H1 (cell line): Measurements from ENCODE around the gene SF3B2. TPM values are rescaled to one million over a fixed set of nuclear protein-coding genes. Genes with fewer than 3 reads are reported as not detected.
"Not testable (repeated sequence)": the region's sequence is repeated elsewhere in the genome, so short reads cannot be mapped to it uniquely, and the experiment has no call there.

Experiments used
- CTCF ChIA-PET: fragments of 300-600 bp; sonication (Branson Sonifier 250); formaldehyde crosslinking; loops from one replicate; lab custom pipeline; 2021; ENCODE audit not compliant: partially characterized antibody; lab: Charles Lee
- POLR2A ChIA-PET: fragments of 300-600 bp; sonication (Branson Sonifier 250); formaldehyde crosslinking; loops from one replicate; lab custom pipeline; 2021; ENCODE audit warnings: inconsistent platforms; ENCODE audit not compliant: partially characterized antibody; lab: Charles Lee
- DNase-seq, 2 experiments: peaks; one replicate each; pipeline versions ENCODE4 v3.0.0 to v3.0.0-alpha.2; 2010 to 2022; ENCODE audit warnings: low spot score in 2 of 2, low read depth in 1 of 2, mixed read lengths in 1 of 2
- FAIRE-seq: peaks from 2 replicates; lab custom pipeline; 2011; peaks lifted over from hg19 to GRCh38; lab: Jason Lieb, UNC
- H2AFZ ChIP-seq: 2 replicates; pipeline ENCODE4 v1.8.1; 2012; ENCODE audit warnings: low read length, inconsistent platforms
- H2AK5ac ChIP-seq: 2 replicates; pipeline ENCODE4 v1.6.1; 2013; ENCODE audit warnings: low read depth, low read length
- H2BK120ac ChIP-seq: replicated peaks from 2 replicates; pipeline ENCODE3; 2013; ENCODE audit warnings: low read depth, low read length, inconsistent platforms
- H2BK12ac ChIP-seq: 2 replicates; pipeline ENCODE4 v1.6.1; 2013; ENCODE audit warnings: low read depth, low read length
- H2BK15ac ChIP-seq: 2 replicates; pipeline ENCODE4 v1.6.1; 2013; ENCODE audit warnings: low read length
- H2BK20ac ChIP-seq: 2 replicates; pipeline ENCODE4 v1.6.1; 2013; ENCODE audit warnings: low read length
- H2BK5ac ChIP-seq: 2 replicates; pipeline ENCODE4 v1.6.1; 2013; ENCODE audit warnings: low read depth, low read length
- H3K14ac ChIP-seq: 2 replicates; pipeline ENCODE4 v1.6.1; 2013; ENCODE audit warnings: inconsistent platforms; ENCODE audit not compliant: insufficient read length
- H3K18ac ChIP-seq: 2 replicates; pipeline ENCODE4 v1.6.1; 2013; ENCODE audit warnings: low read length; ENCODE audit errors: extremely low read depth
- H3K23ac ChIP-seq: 2 replicates; pipeline ENCODE4 v1.6.1; 2013; ENCODE audit warnings: inconsistent platforms; ENCODE audit not compliant: insufficient read length
- H3K23me2 ChIP-seq: 2 replicates; pipeline ENCODE4 v1.6.1; 2013; ENCODE audit warnings: low read depth, low read length
- H3K27ac ChIP-seq: 2 replicates; pipeline ENCODE4 v1.6.1; 2011; ENCODE audit warnings: low read depth, low read length, inconsistent platforms
- H3K27me3 ChIP-seq, 4 experiments: replicated peaks in 1 of 4; 1 replicate in 1 of 4; 2 replicates in 3 of 4; pipeline versions ENCODE4 v1.6.1 to v1.8.1; 2011 to 2013; ENCODE audit warnings: low read length in 3 of 4, mild to moderate bottlenecking in 3 of 4, inconsistent platforms in 2 of 4, mixed read lengths in 2 of 4, moderate library complexity in 1 of 4; ENCODE audit not compliant: control insufficient read depth in 3 of 4, insufficient read depth in 3 of 4; ENCODE audit errors: extremely low read depth in 1 of 4
- H3K36me3 ChIP-seq, 4 experiments: 2 replicates each; pipeline versions ENCODE4 v1.6.1 to v1.8.1; 2011 to 2013; ENCODE audit warnings: mild to moderate bottlenecking in 4 of 4, low read length in 3 of 4, moderate library complexity in 2 of 4, control low read depth in 1 of 4, inconsistent platforms in 1 of 4; ENCODE audit not compliant: insufficient read depth in 4 of 4, control insufficient read depth in 2 of 4
- H3K4ac ChIP-seq: replicated peaks from 2 replicates; pipeline ENCODE3; 2013; ENCODE audit warnings: low read length, low read depth, mixed read lengths, inconsistent platforms; ENCODE audit not compliant: insufficient read length
- H3K4me1 ChIP-seq, 4 experiments: replicated peaks in 1 of 4; 1 replicate in 1 of 4; 2 replicates in 3 of 4; pipeline versions ENCODE4 v1.6.1 to v1.8.1; 2011 to 2013; ENCODE audit warnings: low read length in 3 of 4, inconsistent platforms in 2 of 4, mixed read lengths in 1 of 4; ENCODE audit not compliant: insufficient read depth in 4 of 4, control insufficient read depth in 3 of 4
- H3K4me2 ChIP-seq, 2 experiments: 2 replicates each; pipeline versions ENCODE4 v1.6.1 to v1.8.1; 2011 to 2013; ENCODE audit warnings: low read depth in 2 of 2, low read length in 2 of 2, control low read depth in 1 of 2, inconsistent platforms in 1 of 2, mild to moderate bottlenecking in 1 of 2; ENCODE audit not compliant: insufficient read depth in 1 of 2
- H3K4me3 ChIP-seq, 4 experiments: fragments of 200-600, 300-600 bp in 1 of 4; sonication (generic), shearing (Covaris generic), sonication (Bioruptor Twin) in 1 of 4; 2 replicates each; pipeline versions ENCODE4 v1.5.1 to v1.8.1; 2011 to 2016; ENCODE audit warnings: low read length in 4 of 4, low read depth in 3 of 4, control low read depth in 2 of 4, inconsistent platforms in 2 of 4, mild to moderate bottlenecking in 2 of 4, mixed read lengths in 1 of 4, moderate library complexity in 1 of 4; ENCODE audit not compliant: insufficient read depth in 2 of 4; ENCODE audit errors: extremely low read depth in 1 of 4
- H3K56ac ChIP-seq: replicated peaks from 2 replicates; pipeline ENCODE3; 2013; ENCODE audit warnings: low read depth, mild to moderate bottlenecking, mixed read lengths, low read length, inconsistent platforms; ENCODE audit not compliant: insufficient read length
- H3K79me1 ChIP-seq: 2 replicates; pipeline ENCODE4 v1.6.1; 2013; ENCODE audit warnings: low read depth, low read length, control low read depth
- H3K79me2 ChIP-seq, 2 experiments: 2 replicates each; pipeline versions ENCODE4 v1.6.1 to v1.8.1; 2012 to 2013; ENCODE audit warnings: low read length in 2 of 2, mild to moderate bottlenecking in 2 of 2, inconsistent platforms in 1 of 2; ENCODE audit not compliant: insufficient read depth in 2 of 2, control insufficient read depth in 1 of 2
- H3K9ac ChIP-seq, 4 experiments: replicated peaks in 1 of 4; 1 replicate in 1 of 4; 2 replicates in 3 of 4; pipeline versions ENCODE4 v1.6.1 to v1.8.1; 2011 to 2013; ENCODE audit warnings: low read depth in 3 of 4, low read length in 3 of 4, control low read depth in 2 of 4, mild to moderate bottlenecking in 2 of 4, moderate library complexity in 2 of 4, inconsistent platforms in 1 of 4; ENCODE audit errors: extremely low read depth in 1 of 4
- H3K9me3 ChIP-seq, 2 experiments: 2 replicates each; pipeline versions ENCODE4 v1.6.1 to v1.8.1; 2012 to 2013; ENCODE audit warnings: mild to moderate bottlenecking in 2 of 2, moderate library complexity in 2 of 2, control low read depth in 1 of 2, inconsistent platforms in 1 of 2, low read depth in 1 of 2, low read length in 1 of 2, mixed read lengths in 1 of 2; ENCODE audit not compliant: insufficient read depth in 2 of 2
- H4K20me1 ChIP-seq, 2 experiments: replicated peaks in 1 of 2; 2 replicates each; pipeline versions ENCODE3 to v1.8.1; 2011 to 2013; ENCODE audit warnings: inconsistent platforms in 2 of 2, low read length in 2 of 2, mild to moderate bottlenecking in 1 of 2; ENCODE audit not compliant: insufficient read depth in 2 of 2, control insufficient read depth in 1 of 2
- H4K5ac ChIP-seq: 2 replicates; pipeline ENCODE4 v1.6.1; 2013; ENCODE audit warnings: low read length, low read depth, mixed read lengths, inconsistent platforms; ENCODE audit not compliant: insufficient read length
- H4K8ac ChIP-seq: 2 replicates; pipeline ENCODE4 v1.8.0; 2013; ENCODE audit warnings: mild to moderate bottlenecking, moderate library complexity, low read length, inconsistent platforms; ENCODE audit not compliant: insufficient read depth; ENCODE audit errors: extremely low read depth
- H4K91ac ChIP-seq: replicated peaks from 2 replicates; pipeline ENCODE3; 2013; ENCODE audit warnings: low read length, mixed read lengths, inconsistent platforms; ENCODE audit not compliant: insufficient read length
- WGBS, 2 experiments: shearing (Covaris generic) in 1 of 2; methylation state at CpG; one replicate each; pipeline versions ENCODE4 v1.1.6 to v1.1.7; 2013 to 2015; ENCODE audit warnings: low lambda C conversion rate in 2 of 2, mixed read lengths in 2 of 2, inconsistent platforms in 1 of 2, low coverage in 1 of 2, missing lambda C conversion rate in 1 of 2; ENCODE audit not compliant: insufficient replicate concordance in 2 of 2, insufficient coverage in 1 of 2, insufficient read length in 1 of 2; ENCODE audit errors: extremely low coverage in 1 of 2, missing lambda C conversion rate in 1 of 2; 5-methylcytosine and 5-hydroxymethylcytosine counted together
- polyA plus RNA-seq, 7 experiments: library from polyadenylated mRNA; depleted of rRNA in 3 of 7; stranded (reverse) in 5 of 7; unstranded in 2 of 7; fragments of >200 nt in 5 of 7; fragments of 200-250 nt in 2 of 7; gene quantifications; 1 replicate in 5 of 7; 2 replicates in 1 of 7; 4 replicates in 1 of 7; pipeline versions ENCODE4 v1.2.1 to v1.2.3, GENCODE V29; 2011 to 2013; ENCODE audit warnings: missing spikeins in 2 of 7, mixed read lengths in 2 of 7
- total RNA-seq: library from RNA; stranded (reverse); fragmentation: NEBNext Ultra II Directional; extraction: Animal tissue kit (Norgen Biotek cat#: 25700); gene quantifications from 2 replicates; pipeline ENCODE4 v1.2.1, GENCODE V29; 2021

SF3B2 gene
- total and polyA plus RNA-seq, 2 of the 8 experiments (the other 6 are each of a cell fraction or from before 2014, with no cell fraction given) = 182 to 237 TPM

DNA sequence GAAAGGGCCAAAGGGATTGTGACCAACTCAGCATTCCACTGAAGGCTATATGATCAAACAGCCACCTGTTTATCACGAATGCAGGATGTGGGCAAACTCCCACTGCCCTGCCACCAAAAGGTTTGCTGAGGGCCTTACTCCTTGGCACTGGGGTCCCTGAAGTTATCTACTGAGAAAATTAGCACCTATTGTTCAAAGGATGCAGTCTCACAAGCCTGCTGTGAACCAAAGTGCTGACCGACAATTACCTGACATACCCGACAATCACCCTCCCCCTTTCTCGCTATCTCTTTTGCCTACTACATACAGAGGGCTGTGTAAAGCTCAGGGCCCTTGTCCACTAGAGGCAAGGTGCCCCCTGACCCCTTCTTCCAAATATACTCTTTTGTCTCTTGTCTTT, 42.1 kb upstream of the SF3B2 start:
- WGBS, 2 experiments = 83% methylated on average over 4 of the region's 4 CpGs; no CpG with 5 or more reads in 1 of the 2 experiments
- not testable (repeated sequence) for H3K23ac ChIP-seq, H4K8ac ChIP-seq, H2AK5ac ChIP-seq, H4K91ac ChIP-seq, H3K9me3 ChIP-seq, H3K4me3 ChIP-seq, H2BK20ac ChIP-seq, H2BK15ac ChIP-seq, DNase-seq, H4K5ac ChIP-seq, H3K79me2 ChIP-seq, H3K14ac ChIP-seq, H2BK120ac ChIP-seq, H4K20me1 ChIP-seq, H3K9ac ChIP-seq, FAIRE-seq, H3K4ac ChIP-seq, H3K56ac ChIP-seq, H3K4me2 ChIP-seq, H3K36me3 ChIP-seq, H3K18ac ChIP-seq, H2AFZ ChIP-seq, H3K23me2 ChIP-seq, H2BK5ac ChIP-seq, H3K27ac ChIP-seq, H2BK12ac ChIP-seq, H3K79me1 ChIP-seq
- POLR2A ChIA-PET = interaction anchor here (1.1 kb wide), 1 partner anchor 59 kb away, joined by 3 read pairs; no protein-coding TSS in a partner anchor
- peaks cover 6 to 26% (median 24%) of the 10 kb centered on the region in 4 experiments for H3K27me3 ChIP-seq
- H3K4me1 ChIP-seq = peaks cover 0 to 20% (median 9%) of the 10 kb centered on the region in 4 experiments; a peak in 5 of 7 replicates
- CTCF ChIA-PET = interaction anchor here (0.6 to 6.4 kb wide), 7 partner anchors 12 to 178 kb away, joined by 3 to 35 read pairs (median 3); no protein-coding TSS in a partner anchor
